ENCODE measurements around the gene ADD1. TPM values are rescaled to one million over a fixed set of nuclear protein-coding genes. Genes with fewer than 3 reads are reported as not detected.

ADD1 gene, protein sequence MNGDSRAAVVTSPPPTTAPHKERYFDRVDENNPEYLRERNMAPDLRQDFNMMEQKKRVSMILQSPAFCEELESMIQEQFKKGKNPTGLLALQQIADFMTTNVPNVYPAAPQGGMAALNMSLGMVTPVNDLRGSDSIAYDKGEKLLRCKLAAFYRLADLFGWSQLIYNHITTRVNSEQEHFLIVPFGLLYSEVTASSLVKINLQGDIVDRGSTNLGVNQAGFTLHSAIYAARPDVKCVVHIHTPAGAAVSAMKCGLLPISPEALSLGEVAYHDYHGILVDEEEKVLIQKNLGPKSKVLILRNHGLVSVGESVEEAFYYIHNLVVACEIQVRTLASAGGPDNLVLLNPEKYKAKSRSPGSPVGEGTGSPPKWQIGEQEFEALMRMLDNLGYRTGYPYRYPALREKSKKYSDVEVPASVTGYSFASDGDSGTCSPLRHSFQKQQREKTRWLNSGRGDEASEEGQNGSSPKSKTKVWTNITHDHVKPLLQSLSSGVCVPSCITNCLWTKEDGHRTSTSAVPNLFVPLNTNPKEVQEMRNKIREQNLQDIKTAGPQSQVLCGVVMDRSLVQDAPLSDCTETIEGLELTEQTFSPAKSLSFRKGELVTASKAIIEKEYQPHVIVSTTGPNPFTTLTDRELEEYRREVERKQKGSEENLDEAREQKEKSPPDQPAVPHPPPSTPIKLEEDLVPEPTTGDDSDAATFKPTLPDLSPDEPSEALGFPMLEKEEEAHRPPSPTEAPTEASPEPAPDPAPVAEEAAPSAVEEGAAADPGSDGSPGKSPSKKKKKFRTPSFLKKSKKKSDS
- 100 to 1,000 TPM; 144 to 273 (median 203) TPM for total RNA-seq

DNA sequence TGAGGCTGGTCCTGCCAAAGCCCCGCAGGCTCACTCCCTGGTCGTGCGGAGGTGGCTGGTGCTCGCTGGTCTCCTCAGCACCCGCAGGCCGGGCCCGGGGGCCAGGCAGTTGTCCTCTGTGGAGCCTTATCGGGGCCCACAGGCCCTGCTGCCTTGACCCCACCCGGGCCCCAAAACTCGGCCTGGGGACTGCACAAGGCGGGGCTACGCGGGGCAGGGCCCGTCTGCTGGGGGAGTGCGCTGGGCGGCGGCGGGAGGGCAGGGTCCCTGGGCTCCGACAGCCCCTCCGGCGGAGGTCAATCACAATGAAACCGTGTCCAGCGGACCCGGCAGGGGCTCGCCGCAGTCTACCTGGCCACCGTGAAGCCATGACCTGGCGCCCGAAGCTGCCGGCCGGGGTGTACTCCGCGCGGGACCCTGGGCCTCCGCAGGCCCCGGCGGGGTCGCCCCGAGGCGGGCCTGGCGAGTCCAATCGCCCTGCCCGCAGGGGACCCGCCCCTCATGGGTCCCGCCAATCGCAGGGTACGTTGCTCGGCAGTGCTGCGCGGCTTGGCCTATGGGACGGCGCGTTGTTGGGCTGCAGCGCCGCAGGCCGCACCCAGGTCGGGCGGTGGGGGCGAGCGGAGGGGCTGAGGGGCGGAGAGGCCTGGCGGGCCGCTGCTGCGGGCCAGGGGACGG, at the start of gene ADD1:
ADD1 (plus strand) TSS at position 582 of the 678 bp plus-strand sequence. CDS start 32,072 bp downstream, outside the sequence.
- TF ChIP-seq, protein P1, sequence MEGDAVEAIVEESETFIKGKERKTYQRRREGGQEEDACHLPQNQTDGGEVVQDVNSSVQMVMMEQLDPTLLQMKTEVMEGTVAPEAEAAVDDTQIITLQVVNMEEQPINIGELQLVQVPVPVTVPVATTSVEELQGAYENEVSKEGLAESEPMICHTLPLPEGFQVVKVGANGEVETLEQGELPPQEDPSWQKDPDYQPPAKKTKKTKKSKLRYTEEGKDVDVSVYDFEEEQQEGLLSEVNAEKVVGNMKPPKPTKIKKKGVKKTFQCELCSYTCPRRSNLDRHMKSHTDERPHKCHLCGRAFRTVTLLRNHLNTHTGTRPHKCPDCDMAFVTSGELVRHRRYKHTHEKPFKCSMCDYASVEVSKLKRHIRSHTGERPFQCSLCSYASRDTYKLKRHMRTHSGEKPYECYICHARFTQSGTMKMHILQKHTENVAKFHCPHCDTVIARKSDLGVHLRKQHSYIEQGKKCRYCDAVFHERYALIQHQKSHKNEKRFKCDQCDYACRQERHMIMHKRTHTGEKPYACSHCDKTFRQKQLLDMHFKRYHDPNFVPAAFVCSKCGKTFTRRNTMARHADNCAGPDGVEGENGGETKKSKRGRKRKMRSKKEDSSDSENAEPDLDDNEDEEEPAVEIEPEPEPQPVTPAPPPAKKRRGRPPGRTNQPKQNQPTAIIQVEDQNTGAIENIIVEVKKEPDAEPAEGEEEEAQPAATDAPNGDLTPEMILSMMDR (IDR thresholded peaks at IDR 0.05; ENCODE audit: low read depth), result no peak

DNA sequence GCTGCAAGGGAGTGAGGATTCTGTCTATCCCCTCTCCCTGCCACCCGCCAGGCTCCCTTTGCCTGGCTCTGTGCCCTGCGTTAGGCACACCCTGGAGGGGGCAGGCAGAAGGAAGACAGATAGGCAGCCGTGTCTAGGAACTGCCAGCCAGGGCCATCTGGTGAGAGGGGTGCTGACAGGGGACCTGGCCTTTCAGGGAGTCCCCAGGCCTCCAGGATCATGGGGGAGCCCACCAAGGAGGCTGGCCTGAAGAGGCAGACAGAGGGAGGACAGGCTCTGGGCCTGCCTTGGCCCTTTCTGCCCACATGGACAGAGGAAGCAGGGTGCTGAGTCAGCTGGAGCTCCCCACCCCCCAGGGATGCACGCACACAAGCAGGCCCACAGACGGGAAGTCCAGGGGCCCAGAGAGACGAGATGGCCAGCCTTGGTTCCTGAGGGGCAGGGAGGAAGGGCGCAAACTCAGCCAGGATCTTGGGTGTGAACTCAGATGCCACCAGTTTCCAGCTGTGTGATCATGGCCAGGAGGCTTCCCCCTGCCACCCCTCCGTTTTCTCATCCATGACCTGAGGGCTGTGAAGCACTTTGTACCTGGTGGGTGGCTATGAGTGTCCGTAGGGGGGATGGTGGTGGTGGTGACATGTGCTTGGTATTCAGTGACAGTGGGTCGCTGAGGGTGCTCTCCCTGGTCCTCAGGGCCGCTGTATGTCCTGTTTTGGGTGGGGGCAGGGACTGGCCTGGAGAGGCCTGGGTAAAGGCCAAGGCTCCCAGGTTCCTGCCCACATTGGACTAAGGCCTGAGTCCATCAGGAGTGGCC, 49.0 kb upstream of the ADD1 start:
- TF ChIP-seq, protein P1 (IDR thresholded peaks at IDR 0.05; ENCODE audit: low read depth), result no peak

DNA sequence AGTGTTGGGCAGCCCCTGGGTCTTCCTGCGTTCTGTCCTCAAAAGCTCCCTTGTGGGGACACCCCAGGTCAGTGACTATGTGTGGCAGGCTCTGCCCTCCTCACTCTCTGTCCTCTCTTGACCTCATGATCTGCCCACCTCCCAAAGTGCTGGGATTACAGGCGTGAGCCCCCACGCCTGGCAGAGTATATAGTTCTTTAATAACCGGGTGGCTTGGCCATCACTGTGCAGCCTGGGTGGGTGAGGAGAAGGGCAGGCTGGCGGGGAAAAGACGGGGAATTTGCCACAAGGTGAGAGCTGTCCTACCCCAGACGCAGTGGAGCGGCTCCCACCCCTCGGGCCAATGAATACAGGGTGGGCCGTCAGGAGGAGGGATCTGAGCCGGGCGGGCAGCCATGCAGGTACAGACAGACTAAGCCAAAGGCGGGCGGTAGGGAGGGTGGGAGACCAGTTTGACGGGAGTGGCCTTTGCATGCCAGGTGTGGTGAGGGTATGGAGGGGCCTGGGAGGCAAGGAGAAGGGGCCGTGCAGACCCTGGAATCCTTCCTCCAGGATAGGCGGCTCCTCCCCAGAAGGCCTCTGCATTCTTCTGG, 48.2 kb upstream of the ADD1 start:
- TF ChIP-seq, protein P1 (IDR thresholded peaks at IDR 0.05; ENCODE audit: low read depth), result no peak

DNA sequence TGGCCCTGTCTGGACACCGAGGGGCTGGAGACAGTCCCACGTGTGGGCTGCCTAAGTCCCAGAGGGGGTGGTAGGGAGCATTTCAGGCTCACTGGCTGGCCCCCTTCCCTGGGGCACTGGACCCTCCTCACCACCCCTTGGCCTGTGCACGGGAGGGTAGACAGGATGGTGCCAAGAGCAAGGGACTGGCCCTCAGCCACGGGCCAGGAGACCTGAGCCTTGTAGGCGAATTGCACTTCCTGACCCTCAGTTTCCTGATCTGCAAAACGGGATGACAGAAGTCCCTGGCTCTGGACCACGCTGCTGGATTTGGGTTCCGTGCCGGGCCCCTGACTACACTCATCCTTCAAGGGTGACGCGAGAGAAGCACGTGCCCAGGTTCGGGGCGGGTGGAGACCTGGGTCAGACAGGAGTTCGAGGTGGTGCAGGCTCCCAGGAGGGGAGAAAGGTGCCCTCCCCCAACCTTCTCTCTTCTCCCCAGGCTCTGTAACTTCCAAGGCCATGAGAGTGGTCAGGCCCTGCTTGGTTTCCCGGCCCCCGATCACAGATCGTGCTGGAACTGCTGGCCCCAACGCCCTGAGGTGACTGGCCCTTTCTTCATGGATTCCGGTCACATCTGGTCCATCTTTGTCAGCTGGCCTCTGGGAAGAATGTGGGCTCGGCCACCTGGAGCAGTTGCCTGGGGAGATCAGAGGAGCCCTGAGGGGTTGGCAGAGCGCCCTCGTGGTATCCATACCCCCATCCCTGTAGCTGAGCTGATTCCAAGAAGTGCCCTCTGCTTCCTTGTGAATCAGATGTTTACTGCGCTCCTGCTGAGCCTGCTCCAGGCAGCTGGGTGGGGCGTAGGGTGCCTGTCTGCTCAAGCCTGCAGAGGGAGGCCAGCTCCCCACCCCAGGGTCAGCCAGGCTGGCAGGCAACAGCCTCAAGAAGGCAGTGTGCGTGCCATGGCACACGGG, 47.5 kb upstream of the ADD1 start:
- TF ChIP-seq, protein P1 (IDR thresholded peaks at IDR 0.05; ENCODE audit: low read depth), result no peak

DNA sequence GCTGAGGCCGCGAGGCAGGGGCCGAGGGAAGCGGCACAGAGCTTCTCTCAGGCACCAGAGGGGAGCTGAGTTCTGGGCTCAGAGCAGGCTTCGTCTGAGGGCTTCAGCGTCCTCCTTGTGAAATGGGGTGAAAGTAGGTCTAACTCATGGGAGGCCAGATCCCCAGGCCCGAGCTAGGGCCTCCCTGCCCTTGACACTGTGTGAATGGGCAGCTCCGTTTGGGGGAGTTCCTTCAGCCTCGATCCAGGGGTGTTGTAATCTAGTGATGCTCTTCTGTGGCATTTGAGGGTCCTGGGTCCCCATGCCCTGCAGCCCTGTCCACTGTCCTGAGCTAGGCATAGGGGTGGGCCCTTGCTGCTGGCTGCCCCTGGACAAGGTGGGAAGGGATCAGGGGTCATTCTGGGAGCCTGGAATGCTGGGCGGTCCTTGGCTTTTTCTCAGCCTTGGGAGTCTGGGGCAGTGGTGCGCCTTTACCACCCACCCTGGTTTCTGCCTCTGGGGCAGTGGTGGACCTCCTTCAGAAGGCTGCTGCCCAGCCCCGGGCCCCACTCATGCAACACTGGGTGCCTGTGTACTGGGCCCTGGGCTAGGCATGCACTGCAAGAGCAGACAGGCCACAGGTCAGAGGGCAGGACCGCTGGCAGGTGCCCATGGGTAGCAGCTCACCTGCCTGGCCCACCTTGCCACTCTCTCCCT, 46.6 kb upstream of the ADD1 start:
- TF ChIP-seq, protein P1 (IDR thresholded peaks at IDR 0.05; ENCODE audit: low read depth), result no peak
